ENCODE data around the gene CPPED1.

CPPED1 gene

GRCh38 chr16:12728469-12728868 lies 75.2 kb downstream of the CPPED1 start:
- DNase-seq = no peak

- DNase-seq = no peak
These were observed 79.5 kb downstream of the CPPED1 start for GRCh38 chr16:12724226-12724625.

GRCh38 chr16:12723681-12724080 lies 80.0 kb downstream of the CPPED1 start:
- no peak for DNase-seq

- no peak for DNase-seq
These were observed 81.8 kb downstream of the CPPED1 start for GRCh38 chr16:12721841-12722421.

- DNase-seq = no peak
These were observed 83.7 kb downstream of the CPPED1 start for GRCh38 chr16:12719972-12720371.

- DNase-seq = no peak
These were observed 87.0 kb downstream of the CPPED1 start for GRCh38 chr16:12716658-12717057.

- DNase-seq = no peak
These were observed 93.9 kb downstream of the CPPED1 start for GRCh38 chr16:12709807-12710206.

GRCh38 chr16:12708266-12708665 lies 95.4 kb downstream of the CPPED1 start:
- no peak for DNase-seq

GRCh38 chr16:12706628-12707027 lies 97.1 kb downstream of the CPPED1 start:
- no peak for DNase-seq

GRCh38 chr16:12704492-12705111 lies 99.1 kb downstream of the CPPED1 start:
- DNase-seq = no peak

- no peak for DNase-seq
These were observed 99.8 kb downstream of the CPPED1 start for GRCh38 chr16:12703935-12704334.

- DNase-seq = no peak
These were observed 103.5 kb downstream of the CPPED1 start for GRCh38 chr16:12700161-12700560.

- no peak for DNase-seq
These were observed 104.5 kb downstream of the CPPED1 start for GRCh38 chr16:12699161-12699560.

- no peak for DNase-seq
These were observed 106.2 kb downstream of the CPPED1 start for GRCh38 chr16:12697437-12697836.

- DNase-seq = no peak
These were observed 108.2 kb downstream of the CPPED1 start for GRCh38 chr16:12695454-12695853.

- DNase-seq = no peak
These were observed 113.7 kb downstream of the CPPED1 start for GRCh38 chr16:12690024-12690423.

- DNase-seq = no peak
These were observed 114.5 kb downstream of the CPPED1 start for GRCh38 chr16:12688951-12689850.

- DNase-seq = no peak
These were observed 117.9 kb downstream of the CPPED1 start for GRCh38 chr16:12685806-12686205.

- DNase-seq = no peak
These were observed 121.1 kb downstream of the CPPED1 start for GRCh38 chr16:12682432-12683165.

- DNase-seq = no peak
These were observed 122.0 kb downstream of the CPPED1 start for GRCh38 chr16:12681653-12682052.

GRCh38 chr16:12680531-12680930 lies 123.2 kb downstream of the CPPED1 start:
- no peak for DNase-seq

- DNase-seq = no peak
These were observed 123.9 kb downstream of the CPPED1 start for GRCh38 chr16:12679660-12680272.

GRCh38 chr16:12678983-12679382 lies 124.7 kb downstream of the CPPED1 start:
- DNase-seq = no peak
